ENCODE measurements around the gene ZNF439. TPM values are rescaled to one million over a fixed set of nuclear protein-coding genes. Genes with fewer than 3 reads are reported as not detected.
"Not testable (repeated sequence)": the region's sequence is repeated elsewhere in the genome, so short reads cannot be mapped to it uniquely, and the experiment has no call there.

ZNF439 gene
- total and polyA plus RNA-seq, 11 donors: 1.8 to 6.1 (median 4.6) TPM

- Histone ChIP-seq H3K4me3 (no peak overlapping the region), H3K36me3 (peaks cover 5 to 28% (median 12%) of the 10 kb centered on the region in 9 donors), H3K9me3 (peaks cover 5 to 49% (median 28%) of the 10 kb centered on the region in 12 donors), H3K27me3 (no peaks in the 10 kb centered on the region), H3K4me1 (no peaks in the 10 kb centered on the region), H3K27ac (no peak overlapping the region)
- 88 to 95% (median 93%) methylated on average over 9 of the region's 9 CpGs for WGBS, 4 donors
- ATAC-seq: no peak
- TF ChIP-seq, protein P1, sequence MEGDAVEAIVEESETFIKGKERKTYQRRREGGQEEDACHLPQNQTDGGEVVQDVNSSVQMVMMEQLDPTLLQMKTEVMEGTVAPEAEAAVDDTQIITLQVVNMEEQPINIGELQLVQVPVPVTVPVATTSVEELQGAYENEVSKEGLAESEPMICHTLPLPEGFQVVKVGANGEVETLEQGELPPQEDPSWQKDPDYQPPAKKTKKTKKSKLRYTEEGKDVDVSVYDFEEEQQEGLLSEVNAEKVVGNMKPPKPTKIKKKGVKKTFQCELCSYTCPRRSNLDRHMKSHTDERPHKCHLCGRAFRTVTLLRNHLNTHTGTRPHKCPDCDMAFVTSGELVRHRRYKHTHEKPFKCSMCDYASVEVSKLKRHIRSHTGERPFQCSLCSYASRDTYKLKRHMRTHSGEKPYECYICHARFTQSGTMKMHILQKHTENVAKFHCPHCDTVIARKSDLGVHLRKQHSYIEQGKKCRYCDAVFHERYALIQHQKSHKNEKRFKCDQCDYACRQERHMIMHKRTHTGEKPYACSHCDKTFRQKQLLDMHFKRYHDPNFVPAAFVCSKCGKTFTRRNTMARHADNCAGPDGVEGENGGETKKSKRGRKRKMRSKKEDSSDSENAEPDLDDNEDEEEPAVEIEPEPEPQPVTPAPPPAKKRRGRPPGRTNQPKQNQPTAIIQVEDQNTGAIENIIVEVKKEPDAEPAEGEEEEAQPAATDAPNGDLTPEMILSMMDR (IDR thresholded peaks at IDR 0.05): no peak
- TF ChIP-seq POLR2A (IDR thresholded peaks at IDR 0.05): no peak
- no peak for DNase-seq
- intact Hi-C loops (cut with DNase I): no loop called here
Measured at GRCh38 chr19:11872624-11873023, 24.1 kb downstream of the ZNF439 start.

- ATAC-seq (no peak), DNase-seq (no peak)
- intact Hi-C loops (cut with DNase I): no loop called here
Measured at GRCh38 chr19:11873762-11874161, 25.2 kb downstream of the ZNF439 start.

DNA sequence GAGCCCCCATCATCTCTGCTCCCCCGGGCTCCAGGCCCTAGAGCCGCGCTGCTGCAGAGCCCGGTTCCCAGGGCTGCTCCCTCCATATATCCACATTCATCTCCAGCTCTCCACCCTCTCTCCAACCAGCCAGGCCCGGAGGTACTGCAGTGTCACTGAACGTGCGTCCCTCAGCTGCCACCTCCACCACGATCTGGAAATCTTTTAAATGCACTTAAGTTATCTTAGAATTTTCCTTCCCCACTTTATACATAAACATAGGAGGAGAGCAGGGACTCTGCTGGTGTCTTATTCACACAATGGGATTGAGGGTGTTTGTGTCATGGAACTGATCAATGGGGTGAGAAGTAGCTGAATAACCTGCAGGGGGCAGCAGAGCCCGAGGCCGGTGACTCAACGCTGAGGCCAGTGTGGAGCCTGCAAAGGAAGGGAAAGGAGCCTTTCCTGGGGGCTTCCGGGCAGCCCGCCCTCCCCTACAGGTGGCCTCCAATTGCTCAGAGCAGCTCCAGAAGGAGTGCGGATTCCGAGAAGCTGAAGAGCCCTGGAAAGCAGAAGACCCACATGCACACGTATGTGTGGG lies 31.3 kb downstream of the ZNF439 start:
- 73 to 75% (median 74%) methylated on average over 16 of the region's 16 CpGs for WGBS, 4 donors
- DNase-seq (peak in 2 of 5 donors; percentile 24 to 64), ATAC-seq (peak in 2 of 4 donors; percentile 38 to 52)
- H3K4me1 ChIP-seq, H3K4me3 ChIP-seq, H3K27me3 ChIP-seq, H3K9me3 ChIP-seq, H3K27ac ChIP-seq, H3K36me3 ChIP-seq: not testable (repeated sequence)
- TF ChIP-seq, protein P1 (IDR thresholded peaks at IDR 0.05): peak; percentile 17 to 48 (median 36)
- intact Hi-C loops (cut with DNase I): loop anchor here (2.0 to 10.0 kb wide), 10 partner anchors 43 to 263 kb away; partner anchors contain the start of genes ZNF20 (in 5 of the 10) and ZNF491 (in 3 of the 10)

More at GRCh38 chr19:11873762-11874161, 25.2 kb downstream of the ZNF439 start:
- TF ChIP-seq, protein P1 (IDR thresholded peaks at IDR 0.05): no peak
- no peak for TF ChIP-seq POLR2A (IDR thresholded peaks at IDR 0.05)
- H3K4me3 ChIP-seq: no peak overlapping the region
- H3K4me1 ChIP-seq: no peaks in the 10 kb centered on the region
- H3K27me3 ChIP-seq: no peaks in the 10 kb centered on the region
- peaks cover 0 to 17% (median under 1%) of the 10 kb centered on the region in 9 donors for H3K36me3 ChIP-seq
- no peak overlapping the region for H3K27ac ChIP-seq
- 77 to 89% (median 81%) methylated on average over 1 of the region's 1 CpG for WGBS, 4 donors
- H3K9me3 ChIP-seq: peaks cover 0 to 37% (median 17%) of the 10 kb centered on the region in 12 donors

DNA sequence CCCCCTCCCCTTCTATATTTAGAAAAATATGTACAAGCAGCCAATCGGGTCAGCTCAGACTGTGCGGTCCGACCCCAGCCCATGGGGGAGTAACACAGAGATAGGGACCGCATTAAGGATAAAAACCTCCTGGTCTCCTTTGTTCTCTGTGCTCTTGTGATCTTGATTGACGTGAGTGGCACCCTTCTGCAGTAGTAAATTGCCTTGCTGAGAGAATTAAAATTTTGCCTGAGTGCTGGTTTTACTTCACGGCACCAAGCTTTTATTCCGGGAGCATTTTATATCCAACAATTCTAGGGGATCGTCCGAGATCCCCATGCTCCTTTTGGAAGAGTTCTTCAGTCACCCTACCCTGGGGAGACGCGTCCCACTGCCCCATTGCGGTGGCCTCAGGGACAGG lies 32.1 kb downstream of the ZNF439 start:
- H3K36me3 ChIP-seq: no peaks in the 10 kb centered on the region
- H3K4me3 ChIP-seq: no peak overlapping the region
- intact Hi-C loops (cut with DNase I): loop anchor here (2.0 to 10.0 kb wide), 10 partner anchors 42 to 262 kb away; partner anchors contain the start of genes ZNF20 (in 5 of the 10) and ZNF491 (in 3 of the 10)
- H3K4me1 ChIP-seq: peaks cover 0 to 4% (median 0%) of the 10 kb centered on the region in 12 donors
- 89 to 93% (median 91%) methylated on average over 12 of the region's 12 CpGs for whole genome bisulfite sequencing, 4 donors
- TF ChIP-seq, protein P1 (IDR thresholded peaks at IDR 0.05): no peak
- no peak for TF ChIP-seq POLR2A (IDR thresholded peaks at IDR 0.05)
- ATAC-seq (no peak), DNase-seq (no peak)
- H3K27ac ChIP-seq: no peak overlapping the region
- H3K9me3 ChIP-seq: no peaks in the 10 kb centered on the region
- H3K27me3 ChIP-seq: no peaks in the 10 kb centered on the region
